Prostate gland (tissue), 2 donors: ENCODE results near the gene DIP2B.
"Not testable (repeated sequence)": the region's sequence is repeated elsewhere in the genome, so short reads cannot be mapped to it uniquely, and the experiment has no call there.

Experiments
- CTCF ChIP-seq, 4 experiments: fragments of 200-600 bp in 2 of 4; fragments of 450-650 bp in 2 of 4; sonication (generic) in 2 of 4; IDR thresholded peaks; 1 replicate in 3 of 4; 2 replicates in 1 of 4; pipeline ENCODE4 v1.5.1; 2016 to 2019; ENCODE audit warnings: antibody characterized with exemption in 4 of 4, mild to moderate bottlenecking in 2 of 4, moderate library complexity in 2 of 4
- POLR2A ChIP-seq: fragments of 450-650 bp; IDR thresholded peaks from one replicate; pipeline ENCODE4 v1.6.1; 2016; ENCODE audit warnings: antibody characterized with exemption, mild to moderate bottlenecking
- POLR2AphosphoS5 ChIP-seq: sonication (generic); formaldehyde crosslinking; IDR thresholded peaks from one replicate; pipeline ENCODE4 v1.6.1; 2017; ENCODE audit warnings: antibody characterized with exemption

GRCh38 chr12:50521781-50522180 is 17.0 kb downstream of the DIP2B start:
- not testable (repeated sequence) for TF ChIP-seq CTCF (IDR thresholded peaks at IDR 0.05); POLR2A; POLR2AphosphoS5
